Stomach (tissue), 9 donors: Measurements from ENCODE around the gene PHF2. TPM values are rescaled to one million over a fixed set of nuclear protein-coding genes. Genes with fewer than 3 reads are reported as not detected.

Experiments
- DNase-seq, 2 donors: peaks; one replicate each; pipeline versions ENCODE4 v3.0.0 to v3.0.0-alpha.2; 2013 to 2019
- H3K27ac ChIP-seq, 5 donors: fragments of 200-600 bp in 4 of 5; sonication (generic) in 4 of 5; one replicate each; pipeline ENCODE4 v1.5.1; 2013 to 2019; ENCODE audit warnings: mild to moderate bottlenecking in 1 of 5, moderate library complexity in 1 of 5
- H3K27me3 ChIP-seq, 3 donors: fragments of 200-600 bp; sonication (generic); one replicate each; pipeline ENCODE4 v1.5.1; 2017 to 2019; ENCODE audit warnings: mixed run types in 1 of 3
- H3K36me3 ChIP-seq, 4 donors: fragments of 200-600 bp; sonication (generic); 1 replicate in 3 of 4; 2 replicates in 1 of 4; pipeline ENCODE4 v1.5.1; 2016 to 2019
- H3K4me1 ChIP-seq, 4 donors: fragments of 200-600 bp; sonication (generic); one replicate each; pipeline ENCODE4 v1.5.1; 2016 to 2019
- H3K4me3 ChIP-seq, 4 donors: fragments of 200-600 bp; sonication (generic) in 3 of 4; one replicate each; pipeline ENCODE4 v1.5.1; 2016 to 2019; ENCODE audit warnings: mild to moderate bottlenecking in 1 of 4
- H3K9me3 ChIP-seq, 4 donors: fragments of 200-600 bp; sonication (generic); one replicate each; pipeline ENCODE4 v1.5.1; 2016 to 2019
- EP300 ChIP-seq: sonication (generic); formaldehyde crosslinking; IDR thresholded peaks from one replicate; pipeline ENCODE4 v1.6.1; 2017; ENCODE audit warnings: antibody characterized with exemption
- POLR2A ChIP-seq, 4 donors: fragments of 450-650 bp; IDR thresholded peaks; one replicate each; pipeline ENCODE4 v1.6.1; 2016; ENCODE audit warnings: antibody characterized with exemption in 4 of 4, control low read depth in 2 of 4, mild to moderate bottlenecking in 1 of 4, moderate library complexity in 1 of 4
- POLR2AphosphoS5 ChIP-seq, 3 donors: sonication (generic); formaldehyde crosslinking; IDR thresholded peaks; one replicate each; pipeline ENCODE4 v1.6.1; 2016; ENCODE audit warnings: antibody characterized with exemption in 3 of 3
- WGBS, 5 donors: extraction: QIAGEN DNeasy Blood & Tissue Kit in 3 of 5; methylation state at CpG; one replicate each; pipeline versions ENCODE4 v1.1.5 to v1.1.7; 2013 to 2018; 5-methylcytosine and 5-hydroxymethylcytosine counted together
- intact Hi-C: fragments of 100-400 bp; cut with DNase I; formaldehyde crosslinking; loops from one replicate; pipeline ENCODE4 v1.15.1; 2023; ENCODE audit warnings: low total_unique reads
- polyA plus RNA-seq, 3 donors: library from polyadenylated mRNA; stranded (reverse); fragments of 200-250 nt; gene quantifications; one replicate each; pipeline ENCODE4 v1.2.3, GENCODE V29; 2013
- total RNA-seq, 5 donors: library from RNA; depleted of rRNA; stranded (reverse); fragments of >200 nt; gene quantifications; one replicate each; pipeline versions ENCODE4 v1.1.0 to v1.2.3, GENCODE V29; 2014 to 2016
- TF ChIP-seq, protein P1 (sequence below), 7 experiments: fragments of 450-650 bp in 4 of 7; fragments of 200-600 bp in 3 of 7; sonication (generic) in 3 of 7; IDR thresholded peaks; one replicate each; pipeline ENCODE4 v1.5.1; 2016 to 2019; ENCODE audit warnings: antibody characterized with exemption in 7 of 7, control low read depth in 2 of 7, mild to moderate bottlenecking in 1 of 7
- donor health status: healthy with polysubstance abuse.
- donor health status: Bipolar disorder and iron deficiency.
- donor health status: healthy.

PHF2 gene
- total and polyA plus RNA-seq, 8 donors: 14.2 to 58.0 (median 19.5) TPM

DNA sequence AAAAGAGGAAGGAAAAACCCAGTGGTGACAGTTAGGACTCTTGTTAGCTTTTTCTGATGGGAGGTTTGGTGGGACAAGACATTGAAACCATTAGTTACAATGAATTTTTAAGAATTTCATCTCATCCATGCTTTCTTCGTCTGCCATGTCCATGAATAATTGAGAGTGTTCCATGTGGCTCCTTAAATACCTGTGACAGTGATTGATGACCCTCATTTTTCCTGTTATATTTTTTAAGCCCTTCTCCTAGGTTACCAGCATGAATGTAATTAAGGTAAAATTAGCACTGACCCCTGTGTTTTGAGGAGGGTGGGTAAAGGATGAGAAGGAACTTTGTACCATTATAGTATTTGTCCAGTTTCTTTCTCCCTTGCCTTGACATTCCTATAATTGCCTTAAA, 23.5 kb upstream of the PHF2 start:
- intact Hi-C loops: no loop called here
- DNase-seq: no peak
- 94 to 100% (median 96%) methylated on average over 1 of the region's 1 CpG for WGBS, 5 donors

DNA sequence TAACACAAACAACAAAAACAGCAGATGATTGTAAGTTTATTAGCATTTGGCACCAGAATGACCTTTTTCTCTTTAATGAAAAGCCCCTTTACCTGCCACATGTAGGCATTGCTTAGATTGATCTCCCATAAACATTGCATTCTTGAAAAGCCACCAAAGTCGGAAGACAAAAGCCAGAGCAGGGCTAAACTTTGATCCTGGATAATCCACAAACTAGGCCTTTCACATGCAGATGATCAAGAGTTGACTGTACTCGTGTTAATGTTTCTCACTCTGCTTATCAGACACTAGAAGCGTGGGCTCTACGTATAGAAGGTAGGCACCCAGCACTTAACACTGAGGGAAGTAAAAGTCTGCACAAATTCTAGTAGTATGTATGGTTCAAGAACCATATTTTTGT, 21.0 kb upstream of the PHF2 start:
- H3K27ac ChIP-seq: no peak overlapping the region
- H3K4me3 ChIP-seq: no peak overlapping the region
- TF ChIP-seq POLR2AphosphoS5 (IDR thresholded peaks at IDR 0.05): no peak
- TF ChIP-seq, protein P1, sequence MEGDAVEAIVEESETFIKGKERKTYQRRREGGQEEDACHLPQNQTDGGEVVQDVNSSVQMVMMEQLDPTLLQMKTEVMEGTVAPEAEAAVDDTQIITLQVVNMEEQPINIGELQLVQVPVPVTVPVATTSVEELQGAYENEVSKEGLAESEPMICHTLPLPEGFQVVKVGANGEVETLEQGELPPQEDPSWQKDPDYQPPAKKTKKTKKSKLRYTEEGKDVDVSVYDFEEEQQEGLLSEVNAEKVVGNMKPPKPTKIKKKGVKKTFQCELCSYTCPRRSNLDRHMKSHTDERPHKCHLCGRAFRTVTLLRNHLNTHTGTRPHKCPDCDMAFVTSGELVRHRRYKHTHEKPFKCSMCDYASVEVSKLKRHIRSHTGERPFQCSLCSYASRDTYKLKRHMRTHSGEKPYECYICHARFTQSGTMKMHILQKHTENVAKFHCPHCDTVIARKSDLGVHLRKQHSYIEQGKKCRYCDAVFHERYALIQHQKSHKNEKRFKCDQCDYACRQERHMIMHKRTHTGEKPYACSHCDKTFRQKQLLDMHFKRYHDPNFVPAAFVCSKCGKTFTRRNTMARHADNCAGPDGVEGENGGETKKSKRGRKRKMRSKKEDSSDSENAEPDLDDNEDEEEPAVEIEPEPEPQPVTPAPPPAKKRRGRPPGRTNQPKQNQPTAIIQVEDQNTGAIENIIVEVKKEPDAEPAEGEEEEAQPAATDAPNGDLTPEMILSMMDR (IDR thresholded peaks at IDR 0.05): no peak
- no peak for TF ChIP-seq POLR2A (IDR thresholded peaks at IDR 0.05)
- TF ChIP-seq EP300: no peak
- intact Hi-C loops: no loop called here
- H3K27me3 ChIP-seq: no peaks in the 10 kb centered on the region
- H3K36me3 ChIP-seq: peaks cover 47 to 97% (median 95%) of the 10 kb centered on the region in 4 donors
- 70 to 83% (median 78%) methylated on average over 4 of the region's 4 CpGs for WGBS, 5 donors
- no peak for DNase-seq
- peaks cover 0 to 11% (median 4%) of the 10 kb centered on the region in 4 donors for H3K4me1 ChIP-seq
- H3K9me3 ChIP-seq: no peaks in the 10 kb centered on the region

More for the DNA sequence above, 23.5 kb upstream of the PHF2 start:
- Histone ChIP-seq H3K9me3 (no peaks in the 10 kb centered on the region), H3K27me3 (no peaks in the 10 kb centered on the region), H3K4me1 (peaks cover 0 to 21% (median 9%) of the 10 kb centered on the region in 4 donors), H3K36me3 (peaks cover 28 to 92% (median 77%) of the 10 kb centered on the region in 4 donors), H3K27ac (no peak overlapping the region), H3K4me3 (no peak overlapping the region)
- TF ChIP-seq POLR2AphosphoS5 (IDR thresholded peaks at IDR 0.05) (no peak), EP300 (no peak), POLR2A (IDR thresholded peaks at IDR 0.05) (no peak)

DNA sequence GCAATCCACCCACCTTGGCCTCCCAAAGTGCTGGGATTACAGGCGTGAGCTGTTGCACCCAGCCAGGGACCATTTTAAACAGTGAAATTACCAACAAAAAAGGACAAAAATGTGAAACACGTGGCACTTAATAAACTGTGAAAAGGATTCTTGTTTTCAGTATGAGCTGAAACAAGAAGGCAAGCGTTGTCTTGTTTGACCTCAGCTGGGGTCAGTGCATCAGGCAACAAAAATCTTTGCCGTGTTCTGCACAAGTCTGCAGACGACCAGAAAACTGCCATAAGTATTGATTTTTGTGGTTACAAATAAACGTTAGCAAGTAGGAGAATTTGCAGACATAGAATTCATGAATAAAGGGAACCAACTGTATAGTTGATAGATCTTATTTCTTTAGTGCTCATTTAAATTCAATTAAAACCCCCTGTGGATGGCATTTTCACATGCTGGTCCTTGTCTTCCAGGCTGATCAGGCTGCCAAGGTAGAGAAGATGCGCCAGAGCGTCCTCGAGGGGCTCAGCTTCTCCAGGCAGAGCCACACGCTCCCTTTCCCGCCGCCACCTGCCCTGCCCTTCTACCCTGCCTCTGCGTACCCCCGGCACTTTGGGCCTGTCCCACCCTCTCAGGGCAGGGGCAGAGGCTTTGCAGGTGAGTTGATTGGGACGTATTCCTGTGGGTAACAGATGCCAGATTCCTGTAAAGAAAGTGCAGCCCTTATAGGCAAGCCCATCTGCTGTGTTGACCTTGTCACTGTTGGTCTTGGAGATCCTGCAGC, 18.8 kb upstream of the PHF2 start:
- no peaks in the 10 kb centered on the region for H3K9me3 ChIP-seq
- WGBS, 5 donors: 90 to 93% (median 91%) methylated on average over 15 of the region's 15 CpGs
- peaks cover 59 to 97% (median 95%) of the 10 kb centered on the region in 4 donors for H3K36me3 ChIP-seq
- H3K4me1 ChIP-seq: peaks cover 0 to 11% (median 4%) of the 10 kb centered on the region in 4 donors
- no peaks in the 10 kb centered on the region for H3K27me3 ChIP-seq
- intact Hi-C loops: no loop called here
- H3K27ac ChIP-seq: no peak overlapping the region
- no peak for DNase-seq
- H3K4me3 ChIP-seq: no peak overlapping the region
- TF ChIP-seq EP300 (no peak), POLR2AphosphoS5 (IDR thresholded peaks at IDR 0.05) (no peak), POLR2A (IDR thresholded peaks at IDR 0.05) (no peak)
- TF ChIP-seq, protein P1 (IDR thresholded peaks at IDR 0.05): no peak

DNA sequence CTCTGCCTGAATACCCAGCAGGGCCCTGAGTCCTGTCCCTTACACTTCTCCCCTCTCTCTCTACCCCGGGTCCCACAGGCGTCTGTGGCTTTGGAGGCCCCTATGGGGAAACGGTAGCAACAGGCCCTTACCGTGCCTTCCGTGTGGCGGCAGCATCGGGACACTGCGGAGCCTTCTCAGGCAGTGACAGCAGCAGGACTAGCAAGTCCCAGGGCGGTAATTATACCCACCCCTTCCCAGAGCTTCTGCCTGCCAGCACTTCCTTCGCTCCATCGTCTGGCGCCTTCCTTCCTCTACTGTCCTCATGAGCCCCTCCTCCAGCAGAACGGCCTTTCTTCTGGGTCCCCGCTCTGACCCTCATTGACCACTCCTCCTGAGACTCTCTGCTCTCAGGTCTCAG, 17.9 kb upstream of the PHF2 start:
- H3K9me3 ChIP-seq: no peaks in the 10 kb centered on the region
- TF ChIP-seq, protein P1 (IDR thresholded peaks at IDR 0.05): no peak
- no peak for DNase-seq
- intact Hi-C loops: no loop called here
- H3K36me3 ChIP-seq: peaks cover 68 to 97% (median 95%) of the 10 kb centered on the region in 4 donors
- H3K4me1 ChIP-seq: peaks cover 0 to 11% (median 4%) of the 10 kb centered on the region in 4 donors
- H3K27ac ChIP-seq: no peak overlapping the region
- no peaks in the 10 kb centered on the region for H3K27me3 ChIP-seq
- 90 to 94% (median 92%) methylated on average over 12 to 14 of the region's 14 CpGs for WGBS, 5 donors
- no peak overlapping the region for H3K4me3 ChIP-seq

DNA sequence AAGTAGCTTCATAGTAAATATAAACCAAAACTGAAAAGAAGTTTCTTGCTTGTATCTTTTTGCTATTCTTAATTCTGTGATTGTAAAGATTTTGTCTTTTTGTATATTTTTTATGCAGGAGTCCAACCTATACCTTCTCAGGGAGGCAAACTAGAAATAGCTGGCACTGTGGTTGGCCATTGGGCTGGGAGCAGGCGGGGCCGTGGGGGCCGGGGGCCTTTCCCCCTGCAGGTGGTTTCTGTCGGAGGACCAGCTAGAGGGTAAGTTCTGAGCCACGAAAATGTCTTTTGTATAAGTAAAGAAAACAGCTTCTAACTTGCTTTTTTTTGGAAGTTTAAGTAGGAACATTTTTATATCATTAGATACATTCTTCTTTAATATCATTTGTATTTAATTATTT, 15.4 kb upstream of the PHF2 start:
- Histone ChIP-seq H3K9me3 (no peaks in the 10 kb centered on the region), H3K27me3 (no peaks in the 10 kb centered on the region), H3K27ac (no peak overlapping the region), H3K36me3 (peaks cover 65 to 95% (median 93%) of the 10 kb centered on the region in 4 donors), H3K4me1 (peaks cover 0 to 3% (median under 1%) of the 10 kb centered on the region in 4 donors), H3K4me3 (no peak overlapping the region)
- intact Hi-C loops: loop anchor here (10.0 kb wide), 1 partner anchor 116 kb away; no protein-coding TSS in a partner anchor
- 86 to 91% (median 87%) methylated on average over 5 of the region's 5 CpGs for WGBS, 5 donors
- TF ChIP-seq POLR2AphosphoS5 (IDR thresholded peaks at IDR 0.05): no peak
- TF ChIP-seq, protein P1 (IDR thresholded peaks at IDR 0.05): no peak
- no peak for TF ChIP-seq POLR2A (IDR thresholded peaks at IDR 0.05)
- no peak for TF ChIP-seq EP300
- no peak for DNase-seq
